Lower lobe of right lung (tissue), 2 donors: ENCODE measurements around the gene ZNF521. TPM values are rescaled to one million over a fixed set of nuclear protein-coding genes. Genes with fewer than 3 reads are reported as not detected.

Experiments used
- ATAC-seq, 2 donors: fragments of 200-7000 bp; cut with Tn5 transposase; one replicate each; pipeline ENCODE4 v1.9.1; 2020 to 2022; ENCODE audit warnings: mild to moderate bottlenecking in 2 of 2, moderate library complexity in 2 of 2
- DNase-seq: peaks from one replicate; pipeline ENCODE4 v3.0.0-alpha.2; 2020
- H3K27ac ChIP-seq: fragments of 200-600 bp; one replicate; pipeline ENCODE4 v1.8.0; 2022
- H3K27me3 ChIP-seq: fragments of 200-600 bp; one replicate; pipeline ENCODE4 v1.8.0; 2022; ENCODE audit warnings: low read depth
- H3K36me3 ChIP-seq: fragments of 200-600 bp; one replicate; pipeline ENCODE4 v1.8.0; 2022; ENCODE audit warnings: mild to moderate bottlenecking
- H3K4me1 ChIP-seq: fragments of 200-600 bp; one replicate; pipeline ENCODE4 v1.8.0; 2022
- H3K4me3 ChIP-seq: fragments of 200-600 bp; one replicate; pipeline ENCODE4 v1.8.0; 2022; ENCODE audit warnings: mild to moderate bottlenecking
- H3K9me3 ChIP-seq: fragments of 200-600 bp; one replicate; pipeline ENCODE4 v1.8.0; 2022
- intact Hi-C: fragments of 100-400 bp; cut with DNase I; formaldehyde crosslinking; loops from one replicate; pipeline ENCODE4 v1.11.0; 2022
- total RNA-seq: library from RNA; stranded (reverse); fragmentation: NEBNext Ultra II Directional; extraction: Animal tissue kit (Norgen Biotek cat#: 25700); gene quantifications from one replicate; pipeline ENCODE4 v1.2.1, GENCODE V29; 2021
- TF ChIP-seq, protein P1 (sequence below): fragments of 200-600 bp; IDR thresholded peaks from one replicate; pipeline ENCODE4 v1.8.0; 2022; ENCODE audit warnings: antibody characterized with exemption, mild to moderate bottlenecking
- donor health status: DM: no; HTN: yes; CAD: no; lungs with severe emphysema.

Gene ZNF521
- total RNA-seq, 1 donor from 2014 or later = 12.7 TPM

DNA sequence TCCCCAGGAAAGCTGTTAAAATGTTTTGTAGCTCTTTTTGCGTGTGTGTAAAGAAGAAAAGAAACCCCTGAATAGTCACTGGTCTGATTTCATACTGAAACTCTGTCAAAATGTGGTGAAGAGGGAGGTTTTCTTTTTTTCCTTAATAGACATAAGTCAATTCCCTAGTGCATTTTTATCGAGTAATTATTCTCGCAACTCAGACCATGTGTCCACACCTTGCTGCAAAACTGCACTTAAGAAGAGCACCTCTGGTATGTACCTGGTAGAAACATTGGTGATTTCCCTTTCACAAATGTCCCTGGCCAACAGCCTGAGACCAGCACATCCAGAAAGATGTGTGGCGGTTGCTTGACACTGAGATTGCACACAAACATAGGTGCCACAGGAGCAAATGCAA, 159.9 kb downstream of the ZNF521 start:
- intact Hi-C loops = no loop called here
- no peaks in the 10 kb centered on the region for H3K4me1 ChIP-seq
- DNase-seq (no peak), ATAC-seq (no peak)
- H3K27me3 ChIP-seq = no peaks in the 10 kb centered on the region
- no peak overlapping the region for H3K27ac ChIP-seq
- H3K4me3 ChIP-seq = no peak overlapping the region
- no peaks in the 10 kb centered on the region for H3K9me3 ChIP-seq
- H3K36me3 ChIP-seq = no peaks in the 10 kb centered on the region
- TF ChIP-seq, protein P1, sequence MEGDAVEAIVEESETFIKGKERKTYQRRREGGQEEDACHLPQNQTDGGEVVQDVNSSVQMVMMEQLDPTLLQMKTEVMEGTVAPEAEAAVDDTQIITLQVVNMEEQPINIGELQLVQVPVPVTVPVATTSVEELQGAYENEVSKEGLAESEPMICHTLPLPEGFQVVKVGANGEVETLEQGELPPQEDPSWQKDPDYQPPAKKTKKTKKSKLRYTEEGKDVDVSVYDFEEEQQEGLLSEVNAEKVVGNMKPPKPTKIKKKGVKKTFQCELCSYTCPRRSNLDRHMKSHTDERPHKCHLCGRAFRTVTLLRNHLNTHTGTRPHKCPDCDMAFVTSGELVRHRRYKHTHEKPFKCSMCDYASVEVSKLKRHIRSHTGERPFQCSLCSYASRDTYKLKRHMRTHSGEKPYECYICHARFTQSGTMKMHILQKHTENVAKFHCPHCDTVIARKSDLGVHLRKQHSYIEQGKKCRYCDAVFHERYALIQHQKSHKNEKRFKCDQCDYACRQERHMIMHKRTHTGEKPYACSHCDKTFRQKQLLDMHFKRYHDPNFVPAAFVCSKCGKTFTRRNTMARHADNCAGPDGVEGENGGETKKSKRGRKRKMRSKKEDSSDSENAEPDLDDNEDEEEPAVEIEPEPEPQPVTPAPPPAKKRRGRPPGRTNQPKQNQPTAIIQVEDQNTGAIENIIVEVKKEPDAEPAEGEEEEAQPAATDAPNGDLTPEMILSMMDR = no peak

DNA sequence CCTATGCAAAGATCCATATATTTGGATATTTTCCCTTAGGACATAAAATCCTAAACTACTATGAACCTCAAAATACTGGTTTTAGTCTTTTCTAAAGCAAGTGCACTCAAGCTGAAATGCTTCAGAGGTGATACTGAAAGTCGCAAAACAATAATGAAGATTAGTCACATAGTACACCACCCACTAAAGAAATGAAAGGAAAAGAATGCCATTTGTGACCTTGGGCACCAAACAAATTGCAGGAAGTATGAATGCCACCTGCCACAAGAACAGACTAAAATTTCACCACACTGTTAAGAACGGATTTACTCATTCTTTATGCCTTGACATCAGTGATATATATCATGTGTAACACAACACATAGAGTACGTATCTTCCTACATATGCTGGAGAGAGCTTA, 161.5 kb downstream of the ZNF521 start:
- intact Hi-C loops = no loop called here
- no peak for ATAC-seq
- Histone ChIP-seq H3K9me3 (no peaks in the 10 kb centered on the region), H3K36me3 (no peaks in the 10 kb centered on the region), H3K27me3 (no peaks in the 10 kb centered on the region), H3K4me3 (no peak overlapping the region), H3K4me1 (no peaks in the 10 kb centered on the region), H3K27ac (no peak overlapping the region)
- TF ChIP-seq, protein P1 = no peak
- DNase-seq = no peak

GRCh38 chr18:25189391-25190185, 162.4 kb downstream of the ZNF521 start:
- no peak overlapping the region for H3K4me3 ChIP-seq
- H3K36me3 ChIP-seq = no peaks in the 10 kb centered on the region
- H3K9me3 ChIP-seq = no peaks in the 10 kb centered on the region
- DNase-seq (no peak), ATAC-seq (no peak)
- TF ChIP-seq, protein P1 = no peak
- no peaks in the 10 kb centered on the region for H3K4me1 ChIP-seq
- no peaks in the 10 kb centered on the region for H3K27me3 ChIP-seq
- no peak overlapping the region for H3K27ac ChIP-seq
- intact Hi-C loops = no loop called here

DNA sequence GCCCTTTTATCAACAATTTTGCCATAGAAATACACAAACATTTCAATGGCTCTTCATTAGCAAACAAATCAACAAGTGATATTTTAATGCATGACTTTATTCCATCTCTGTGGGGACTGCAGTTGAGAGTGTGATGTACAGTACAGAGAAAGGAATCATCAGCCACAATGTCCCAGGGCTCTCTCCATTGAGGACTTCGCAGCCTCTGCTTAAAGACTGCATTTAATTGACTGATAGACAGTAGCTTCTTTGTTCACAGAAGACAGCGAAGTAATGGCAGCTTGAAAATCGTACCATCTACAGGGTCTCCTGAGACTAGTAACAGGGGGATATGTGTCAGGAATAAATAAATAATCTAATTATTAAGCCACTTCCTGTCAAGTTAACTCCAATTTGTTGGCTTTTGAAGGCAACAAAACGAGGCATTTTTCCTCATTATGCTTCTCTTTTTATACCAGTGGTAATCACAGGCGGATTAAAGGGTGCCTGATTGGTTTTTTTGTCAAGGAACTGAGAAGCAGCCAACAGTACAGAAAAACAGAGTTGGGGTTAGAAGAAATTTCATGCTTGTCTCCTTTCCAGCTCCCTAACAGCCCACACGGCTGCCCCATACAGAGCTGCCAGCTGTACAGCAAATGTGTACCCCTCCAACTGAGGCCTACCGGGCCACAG, 164.3 kb downstream of the ZNF521 start:
- TF ChIP-seq, protein P1 = no peak
- H3K27me3 ChIP-seq = no peaks in the 10 kb centered on the region
- DNase-seq = no peak
- intact Hi-C loops = no loop called here
- no peak for ATAC-seq
- no peak overlapping the region for H3K4me3 ChIP-seq
- H3K36me3 ChIP-seq = no peaks in the 10 kb centered on the region
- H3K9me3 ChIP-seq = no peaks in the 10 kb centered on the region
- no peak overlapping the region for H3K27ac ChIP-seq
- H3K4me1 ChIP-seq = no peaks in the 10 kb centered on the region

DNA sequence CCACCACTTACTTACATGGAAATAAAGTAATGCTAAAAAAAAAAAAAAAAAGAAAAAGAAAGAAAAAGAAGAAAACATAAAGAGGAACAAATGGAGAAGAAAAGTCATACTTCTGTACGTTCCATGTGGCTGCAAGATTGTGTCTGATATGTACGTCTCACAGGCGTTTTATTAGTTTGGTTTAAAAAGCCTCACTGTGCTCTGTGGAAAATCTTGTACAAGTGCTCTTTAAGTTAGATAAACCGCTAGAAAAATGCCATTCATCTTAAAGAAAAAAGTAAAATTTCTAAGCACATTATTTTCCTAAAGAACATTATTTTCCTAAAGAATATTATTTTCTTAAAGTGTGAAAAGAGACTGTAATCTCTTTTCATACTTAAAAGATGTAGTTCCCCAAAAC, 165.1 kb downstream of the ZNF521 start:
- no peaks in the 10 kb centered on the region for H3K27me3 ChIP-seq
- H3K9me3 ChIP-seq = no peaks in the 10 kb centered on the region
- TF ChIP-seq, protein P1 = no peak
- H3K36me3 ChIP-seq = no peaks in the 10 kb centered on the region
- no peak overlapping the region for H3K27ac ChIP-seq
- no peaks in the 10 kb centered on the region for H3K4me1 ChIP-seq
- ATAC-seq (no peak), DNase-seq (no peak)
- intact Hi-C loops = no loop called here
- H3K4me3 ChIP-seq = no peak overlapping the region
